ENCODE data around the gene TNIP2. TPM values are rescaled to one million over a fixed set of nuclear protein-coding genes. Genes with fewer than 3 reads are reported as not detected.
A peak's percentile ranks its signal among the peaks of the same experiment; 100 is the strongest.

Gene TNIP2
- total RNA-seq, 2 donors from 2014 or later, result 33.1 to 36.5 TPM

- Histone ChIP-seq H3K4me1 (ENCODE audit: control insufficient read depth, insufficient read depth, low read length) (no peaks in the 10 kb centered on the region), H3K36me3 (ENCODE audit: control insufficient read depth, insufficient read depth, low read length) (peaks cover 52% of the 10 kb centered on the region), H3K4me3 (ENCODE audit: low read length) (no peak overlapping the region), H3K27me3 (ENCODE audit: control insufficient read depth, insufficient read depth, low read length, poor library complexity, severe bottlenecking) (no peaks in the 10 kb centered on the region), H3K9me3 (ENCODE audit: control insufficient read depth, low read length) (peaks cover 21% of the 10 kb centered on the region), H3K9ac (ENCODE audit: extremely low read depth, low read length, poor library complexity, severe bottlenecking) (no peak overlapping the region), H3K27ac (ENCODE audit: low read depth, low read length) (no peak overlapping the region)
- peak overlapping the region; percentile 61 for H3K27ac Mint-ChIP-seq
- peaks cover 56% of the 10 kb centered on the region for H3K36me3 Mint-ChIP-seq (ENCODE audit: low read depth)
- DNase-seq, result no peak
- 93 to 98% methylated on average over 18 to 21 of the region's 21 CpGs for WGBS, 2 experiments (ENCODE audit: insufficient coverage in 1 of 2, insufficient read length in 1 of 2)
- no peaks in the 10 kb centered on the region for H3K4me1 Mint-ChIP-seq
- H3K27me3 Mint-ChIP-seq (ENCODE audit: insufficient read depth), result no peaks in the 10 kb centered on the region
- TF ChIP-seq CTCF (conservative IDR thresholded peaks at IDR 0.05), result no peak
- peaks cover 20% of the 10 kb centered on the region for H3K9me3 Mint-ChIP-seq
- no peak overlapping the region for H3K4me3 Mint-ChIP-seq
Measured at GRCh38 chr4:2733001-2733843, 22.9 kb downstream of the TNIP2 start.

DNA sequence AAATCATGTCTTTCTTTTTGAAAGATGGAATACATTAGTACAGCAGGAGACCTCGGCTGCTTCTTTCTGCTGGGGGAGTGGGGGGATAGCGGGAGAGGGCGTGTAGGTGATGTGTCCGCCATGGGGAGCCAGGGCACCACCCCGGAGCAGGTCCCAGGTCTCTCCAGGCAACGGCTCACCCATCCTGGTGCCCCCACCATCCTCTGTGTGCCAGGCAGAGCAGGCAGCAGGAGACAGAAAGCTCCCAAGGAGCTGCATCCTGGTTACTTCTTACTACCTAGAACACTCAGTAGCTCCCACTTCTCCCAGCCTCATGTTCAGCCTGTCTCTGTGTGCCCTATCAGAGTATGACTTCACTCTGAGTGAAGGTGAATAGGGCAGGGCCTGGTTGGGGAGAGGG lies 23.6 kb downstream of the TNIP2 start:
- no peaks in the 10 kb centered on the region for H3K27me3 ChIP-seq (ENCODE audit: control insufficient read depth, insufficient read depth, low read length, poor library complexity, severe bottlenecking)
- no peak overlapping the region for H3K9ac ChIP-seq (ENCODE audit: extremely low read depth, low read length, poor library complexity, severe bottlenecking)
- H3K4me1 ChIP-seq (ENCODE audit: control insufficient read depth, insufficient read depth, low read length), result no peaks in the 10 kb centered on the region
- no peak overlapping the region for H3K4me3 ChIP-seq (ENCODE audit: low read length)
- Mint-ChIP-seq H3K4me3 (no peak overlapping the region), H3K9me3 (peaks cover 20% of the 10 kb centered on the region), H3K27ac (peak overlapping the region; percentile 61), H3K27me3 (ENCODE audit: insufficient read depth) (no peaks in the 10 kb centered on the region), H3K4me1 (no peaks in the 10 kb centered on the region), H3K36me3 (ENCODE audit: low read depth) (peaks cover 57% of the 10 kb centered on the region)
- H3K27ac ChIP-seq (ENCODE audit: low read depth, low read length), result no peak overlapping the region
- no peak for DNase-seq
- 96 to 100% methylated on average over 3 to 6 of the region's 6 CpGs for WGBS, 2 experiments (ENCODE audit: insufficient coverage in 1 of 2, insufficient read length in 1 of 2)
- peaks cover 54% of the 10 kb centered on the region for H3K36me3 ChIP-seq (ENCODE audit: control insufficient read depth, insufficient read depth, low read length)
- no peak for TF ChIP-seq CTCF (conservative IDR thresholded peaks at IDR 0.05)
- H3K9me3 ChIP-seq (ENCODE audit: control insufficient read depth, low read length), result peaks cover 21% of the 10 kb centered on the region

GRCh38 chr4:2731907-2732317 lies 24.2 kb downstream of the TNIP2 start:
- Histone ChIP-seq H3K9ac (ENCODE audit: extremely low read depth, low read length, poor library complexity, severe bottlenecking) (no peak overlapping the region), H3K4me1 (ENCODE audit: control insufficient read depth, insufficient read depth, low read length) (no peaks in the 10 kb centered on the region), H3K9me3 (ENCODE audit: control insufficient read depth, low read length) (peaks cover 20% of the 10 kb centered on the region), H3K36me3 (ENCODE audit: control insufficient read depth, insufficient read depth, low read length) (peaks cover 54% of the 10 kb centered on the region), H3K4me3 (ENCODE audit: low read length) (no peak overlapping the region), H3K27me3 (ENCODE audit: control insufficient read depth, insufficient read depth, low read length, poor library complexity, severe bottlenecking) (no peaks in the 10 kb centered on the region), H3K27ac (ENCODE audit: low read depth, low read length) (no peak overlapping the region)
- Mint-ChIP-seq H3K36me3 (ENCODE audit: low read depth) (peaks cover 57% of the 10 kb centered on the region), H3K27ac (no peak overlapping the region), H3K9me3 (peaks cover 19% of the 10 kb centered on the region), H3K4me1 (no peaks in the 10 kb centered on the region), H3K27me3 (ENCODE audit: insufficient read depth) (no peaks in the 10 kb centered on the region), H3K4me3 (no peak overlapping the region)
- no peak for TF ChIP-seq CTCF (conservative IDR thresholded peaks at IDR 0.05)
- WGBS, 2 experiments (ENCODE audit: insufficient coverage in 1 of 2, insufficient read length in 1 of 2), result 95 to 96% methylated on average over 28 of the region's 28 CpGs
- no peak for DNase-seq
